ENCODE data around the gene SF1. TPM values are rescaled to one million over a fixed set of nuclear protein-coding genes. Genes with fewer than 3 reads are reported as not detected.

SF1 gene
- total and polyA plus RNA-seq, 2 of the 8 experiments (the other 6 are each of a cell fraction or from before 2014, with no cell fraction given) = 72.7 to 353 TPM

DNA sequence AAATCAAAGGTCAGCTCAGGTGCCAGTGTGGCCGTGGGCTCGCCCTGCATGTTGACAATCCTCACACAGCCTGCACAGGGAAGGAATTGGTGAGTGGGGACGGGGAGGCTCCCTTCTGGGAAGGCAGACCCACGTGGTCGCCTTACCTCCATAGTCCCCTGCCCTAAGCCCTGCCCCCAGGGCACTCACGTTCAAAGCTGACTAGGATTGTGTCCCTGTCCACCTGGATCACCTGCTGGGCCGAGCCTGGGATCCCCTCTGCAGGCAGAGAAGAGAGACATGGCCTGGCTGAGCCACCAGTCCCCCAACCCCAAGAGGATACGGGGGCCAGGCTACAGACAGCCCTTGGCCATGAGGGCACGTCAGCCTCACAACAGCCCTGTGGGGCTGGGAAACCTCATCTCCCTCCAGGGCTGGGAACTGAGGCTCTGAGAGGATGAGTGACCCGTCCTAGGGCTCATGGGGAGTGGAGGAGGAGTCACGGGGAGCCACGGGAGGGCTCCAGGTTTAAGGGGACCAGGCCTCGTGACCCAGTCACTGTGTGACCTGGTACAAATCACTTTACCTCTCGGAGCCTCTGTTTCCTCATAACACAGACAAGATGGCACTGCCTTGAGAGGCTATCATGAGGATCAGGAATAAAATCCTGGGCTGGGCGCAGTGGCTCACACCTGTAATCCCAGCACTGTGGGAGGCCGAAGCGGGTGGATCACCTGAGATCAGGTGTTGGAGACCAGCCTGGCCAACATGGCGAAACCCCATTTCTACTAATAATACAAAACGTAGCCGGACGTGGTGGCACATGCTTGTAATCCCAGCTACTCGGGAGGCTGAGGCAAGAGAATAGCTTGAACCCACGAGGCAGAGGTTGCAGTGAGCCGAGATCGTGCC, 12.1 kb upstream of the SF1 start (continued):
- TF ChIP-seq, protein P1, sequence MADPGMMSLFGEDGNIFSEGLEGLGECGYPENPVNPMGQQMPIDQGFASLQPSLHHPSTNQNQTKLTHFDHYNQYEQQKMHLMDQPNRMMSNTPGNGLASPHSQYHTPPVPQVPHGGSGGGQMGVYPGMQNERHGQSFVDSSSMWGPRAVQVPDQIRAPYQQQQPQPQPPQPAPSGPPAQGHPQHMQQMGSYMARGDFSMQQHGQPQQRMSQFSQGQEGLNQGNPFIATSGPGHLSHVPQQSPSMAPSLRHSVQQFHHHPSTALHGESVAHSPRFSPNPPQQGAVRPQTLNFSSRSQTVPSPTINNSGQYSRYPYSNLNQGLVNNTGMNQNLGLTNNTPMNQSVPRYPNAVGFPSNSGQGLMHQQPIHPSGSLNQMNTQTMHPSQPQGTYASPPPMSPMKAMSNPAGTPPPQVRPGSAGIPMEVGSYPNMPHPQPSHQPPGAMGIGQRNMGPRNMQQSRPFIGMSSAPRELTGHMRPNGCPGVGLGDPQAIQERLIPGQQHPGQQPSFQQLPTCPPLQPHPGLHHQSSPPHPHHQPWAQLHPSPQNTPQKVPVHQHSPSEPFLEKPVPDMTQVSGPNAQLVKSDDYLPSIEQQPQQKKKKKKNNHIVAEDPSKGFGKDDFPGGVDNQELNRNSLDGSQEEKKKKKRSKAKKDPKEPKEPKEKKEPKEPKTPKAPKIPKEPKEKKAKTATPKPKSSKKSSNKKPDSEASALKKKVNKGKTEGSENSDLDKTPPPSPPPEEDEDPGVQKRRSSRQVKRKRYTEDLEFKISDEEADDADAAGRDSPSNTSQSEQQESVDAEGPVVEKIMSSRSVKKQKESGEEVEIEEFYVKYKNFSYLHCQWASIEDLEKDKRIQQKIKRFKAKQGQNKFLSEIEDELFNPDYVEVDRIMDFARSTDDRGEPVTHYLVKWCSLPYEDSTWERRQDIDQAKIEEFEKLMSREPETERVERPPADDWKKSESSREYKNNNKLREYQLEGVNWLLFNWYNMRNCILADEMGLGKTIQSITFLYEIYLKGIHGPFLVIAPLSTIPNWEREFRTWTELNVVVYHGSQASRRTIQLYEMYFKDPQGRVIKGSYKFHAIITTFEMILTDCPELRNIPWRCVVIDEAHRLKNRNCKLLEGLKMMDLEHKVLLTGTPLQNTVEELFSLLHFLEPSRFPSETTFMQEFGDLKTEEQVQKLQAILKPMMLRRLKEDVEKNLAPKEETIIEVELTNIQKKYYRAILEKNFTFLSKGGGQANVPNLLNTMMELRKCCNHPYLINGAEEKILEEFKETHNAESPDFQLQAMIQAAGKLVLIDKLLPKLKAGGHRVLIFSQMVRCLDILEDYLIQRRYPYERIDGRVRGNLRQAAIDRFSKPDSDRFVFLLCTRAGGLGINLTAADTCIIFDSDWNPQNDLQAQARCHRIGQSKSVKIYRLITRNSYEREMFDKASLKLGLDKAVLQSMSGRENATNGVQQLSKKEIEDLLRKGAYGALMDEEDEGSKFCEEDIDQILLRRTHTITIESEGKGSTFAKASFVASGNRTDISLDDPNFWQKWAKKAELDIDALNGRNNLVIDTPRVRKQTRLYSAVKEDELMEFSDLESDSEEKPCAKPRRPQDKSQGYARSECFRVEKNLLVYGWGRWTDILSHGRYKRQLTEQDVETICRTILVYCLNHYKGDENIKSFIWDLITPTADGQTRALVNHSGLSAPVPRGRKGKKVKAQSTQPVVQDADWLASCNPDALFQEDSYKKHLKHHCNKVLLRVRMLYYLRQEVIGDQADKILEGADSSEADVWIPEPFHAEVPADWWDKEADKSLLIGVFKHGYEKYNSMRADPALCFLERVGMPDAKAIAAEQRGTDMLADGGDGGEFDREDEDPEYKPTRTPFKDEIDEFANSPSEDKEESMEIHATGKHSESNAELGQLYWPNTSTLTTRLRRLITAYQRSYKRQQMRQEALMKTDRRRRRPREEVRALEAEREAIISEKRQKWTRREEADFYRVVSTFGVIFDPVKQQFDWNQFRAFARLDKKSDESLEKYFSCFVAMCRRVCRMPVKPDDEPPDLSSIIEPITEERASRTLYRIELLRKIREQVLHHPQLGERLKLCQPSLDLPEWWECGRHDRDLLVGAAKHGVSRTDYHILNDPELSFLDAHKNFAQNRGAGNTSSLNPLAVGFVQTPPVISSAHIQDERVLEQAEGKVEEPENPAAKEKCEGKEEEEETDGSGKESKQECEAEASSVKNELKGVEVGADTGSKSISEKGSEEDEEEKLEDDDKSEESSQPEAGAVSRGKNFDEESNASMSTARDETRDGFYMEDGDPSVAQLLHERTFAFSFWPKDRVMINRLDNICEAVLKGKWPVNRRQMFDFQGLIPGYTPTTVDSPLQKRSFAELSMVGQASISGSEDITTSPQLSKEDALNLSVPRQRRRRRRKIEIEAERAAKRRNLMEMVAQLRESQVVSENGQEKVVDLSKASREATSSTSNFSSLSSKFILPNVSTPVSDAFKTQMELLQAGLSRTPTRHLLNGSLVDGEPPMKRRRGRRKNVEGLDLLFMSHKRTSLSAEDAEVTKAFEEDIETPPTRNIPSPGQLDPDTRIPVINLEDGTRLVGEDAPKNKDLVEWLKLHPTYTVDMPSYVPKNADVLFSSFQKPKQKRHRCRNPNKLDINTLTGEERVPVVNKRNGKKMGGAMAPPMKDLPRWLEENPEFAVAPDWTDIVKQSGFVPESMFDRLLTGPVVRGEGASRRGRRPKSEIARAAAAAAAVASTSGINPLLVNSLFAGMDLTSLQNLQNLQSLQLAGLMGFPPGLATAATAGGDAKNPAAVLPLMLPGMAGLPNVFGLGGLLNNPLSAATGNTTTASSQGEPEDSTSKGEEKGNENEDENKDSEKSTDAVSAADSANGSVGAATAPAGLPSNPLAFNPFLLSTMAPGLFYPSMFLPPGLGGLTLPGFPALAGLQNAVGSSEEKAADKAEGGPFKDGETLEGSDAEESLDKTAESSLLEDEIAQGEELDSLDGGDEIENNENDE (IDR thresholded peaks at IDR 0.05; ENCODE audit: insufficient replicate concordance, low read length) = no peak
- TF ChIP-seq RXRA (IDR thresholded peaks at IDR 0.05; ENCODE audit: insufficient read depth, low read depth, low read length) (no peak), KDM4A (IDR thresholded peaks at IDR 0.05; ENCODE audit: low read depth, low read length, severe bottlenecking) (no peak), RFX5 (IDR thresholded peaks at IDR 0.05; ENCODE audit: borderline replicate concordance, low read depth, low read length) (no peak), SP4 (IDR thresholded peaks at IDR 0.05; ENCODE audit: low read length) (no peak), SP1 (IDR thresholded peaks at IDR 0.05; ENCODE audit: low read depth, low read length) (no peak), GABPA (IDR thresholded peaks at IDR 0.05; ENCODE audit: borderline replicate concordance, insufficient read depth, low read length) (no peak)

All from H1 (cell line).